Vagina (tissue), 2 donors: ENCODE results near the gene ARHGEF11.

Experiments used
- CTCF ChIP-seq, 3 experiments: fragments of 450-650 bp in 2 of 3; fragments of 200-600 bp in 1 of 3; sonication (generic) in 1 of 3; IDR thresholded peaks; one replicate each; pipeline ENCODE4 v1.5.1; 2017 to 2019; ENCODE audit warnings: antibody characterized with exemption in 3 of 3, mild to moderate bottlenecking in 2 of 3, moderate library complexity in 2 of 3
- POLR2A ChIP-seq, 2 donors: fragments of 450-650 bp; IDR thresholded peaks; one replicate each; pipeline ENCODE4 v1.6.1; 2017; ENCODE audit warnings: antibody characterized with exemption in 2 of 2, mild to moderate bottlenecking in 2 of 2, moderate library complexity in 2 of 2
- POLR2AphosphoS5 ChIP-seq, 2 donors: sonication (generic); formaldehyde crosslinking; IDR thresholded peaks; one replicate each; pipeline ENCODE4 v1.9.0; 2017; ENCODE audit warnings: antibody characterized with exemption in 2 of 2, mild to moderate bottlenecking in 2 of 2, low read depth in 1 of 2; ENCODE audit not compliant: insufficient read depth in 1 of 2

GRCh38 chr1:157073944-157074685 is 28.6 kb upstream of the ARHGEF11 start:
- TF ChIP-seq POLR2AphosphoS5 (IDR thresholded peaks at IDR 0.05; ENCODE audit: insufficient read depth in 1 of 2, low read depth in 1 of 2) (no peak), CTCF (IDR thresholded peaks at IDR 0.05) (peak in 2 of 3 experiments; percentile 17 to 32), POLR2A (IDR thresholded peaks at IDR 0.05) (no peak)
